Large intestine (tissue), 12 donors: ENCODE measurements around the gene MACC1. TPM values are rescaled to one million over a fixed set of nuclear protein-coding genes. Genes with fewer than 3 reads are reported as not detected.

Experiments used
- DNase-seq, 2 donors: peaks; one replicate each; pipeline versions ENCODE4 v3.0.0 to v3.0.0-alpha.2; 2013
- H3K27ac ChIP-seq: one replicate; pipeline ENCODE4 v1.5.1; 2013; ENCODE audit warnings: low read length
- H3K27me3 ChIP-seq: 2 replicates; pipeline ENCODE4 v1.6.1; 2013; ENCODE audit warnings: low read length; ENCODE audit not compliant: control insufficient read depth, insufficient read depth
- H3K36me3 ChIP-seq: 2 replicates; pipeline ENCODE4 v1.6.1; 2013; ENCODE audit warnings: low read length; ENCODE audit not compliant: control insufficient read depth, insufficient read depth
- H3K4me1 ChIP-seq: one replicate; pipeline ENCODE4 v1.6.1; 2013; ENCODE audit warnings: low read length; ENCODE audit not compliant: control insufficient read depth, insufficient read depth
- H3K4me3 ChIP-seq: one replicate; pipeline ENCODE4 v1.5.1; 2013; ENCODE audit warnings: low read length
- H3K9me3 ChIP-seq: one replicate; pipeline ENCODE4 v1.6.1; 2013; ENCODE audit warnings: mild to moderate bottlenecking, low read depth, low read length, moderate library complexity; ENCODE audit not compliant: control insufficient read depth
- WGBS: methylation state at CpG from one replicate; pipeline ENCODE4 v1.1.5; 2013; ENCODE audit warnings: low lambda C conversion rate; ENCODE audit not compliant: insufficient coverage; 5-methylcytosine and 5-hydroxymethylcytosine counted together
- long read RNA-seq, 11 donors: transcript quantifications; one replicate each; lab custom pipeline, GENCODE V29; 2026
- polyA plus RNA-seq: library from polyadenylated mRNA; unstranded; fragments of 120-200 nt; gene quantifications from one replicate; pipeline ENCODE4 v1.2.1, GENCODE V29; 2013

The MACC1 gene
- polyA plus RNA-seq = 50.2 TPM
- long read RNA-seq, donor 1 = 0 reads
- long read RNA-seq, donor 2, partial matches to known transcripts = 0 of 2 reads
- long read RNA-seq, donor 2, other reads (novel, unspliced or antisense) = 0 of 2 reads
- long read RNA-seq, donor 3, partial matches to known transcripts = 16 of 18 reads
- long read RNA-seq, donor 3, other reads (novel, unspliced or antisense) = 0 of 18 reads
- long read RNA-seq, donor 4, partial matches to known transcripts = 0 of 1 reads
- long read RNA-seq, donor 4, other reads (novel, unspliced or antisense) = 0 of 1 reads
- long read RNA-seq, donor 5 = 0 reads
- long read RNA-seq, donor 6, partial matches to known transcripts = 0 of 1 reads
- long read RNA-seq, donor 6, other reads (novel, unspliced or antisense) = 0 of 1 reads
- long read RNA-seq, donor 7 = 0 reads
- long read RNA-seq, donor 8 = 0 reads
- long read RNA-seq, donor 9, partial matches to known transcripts = 0 of 1 reads
- long read RNA-seq, donor 9, other reads (novel, unspliced or antisense) = 0 of 1 reads
- long read RNA-seq, donor 10, partial matches to known transcripts = 7 of 8 reads
- long read RNA-seq, donor 10, other reads (novel, unspliced or antisense) = 0 of 8 reads
- long read RNA-seq, donor 11 = 0 reads

GRCh38 chr7:20217193-20217948 is at the start of gene MACC1:
MACC1 (minus strand) TSS chr7:20217384; CDS start chr7:20161862, 55,522 bp downstream.
- peak; percentile 96 to 99 for DNase-seq
- Histone ChIP-seq H3K4me3 (peak within 1 kb of the TSS; percentile 63), H3K9me3 (peaks cover 2% of the 10 kb centered on the region), H3K27me3 (no peaks in the 10 kb centered on the region), H3K36me3 (peaks cover 5% of the 10 kb centered on the region), H3K27ac (peak within 1 kb of the TSS; percentile 96), H3K4me1 (peaks cover 25% of the 10 kb centered on the region)
- WGBS = no CpG with 5 or more reads among the region's 6 CpGs

DNA sequence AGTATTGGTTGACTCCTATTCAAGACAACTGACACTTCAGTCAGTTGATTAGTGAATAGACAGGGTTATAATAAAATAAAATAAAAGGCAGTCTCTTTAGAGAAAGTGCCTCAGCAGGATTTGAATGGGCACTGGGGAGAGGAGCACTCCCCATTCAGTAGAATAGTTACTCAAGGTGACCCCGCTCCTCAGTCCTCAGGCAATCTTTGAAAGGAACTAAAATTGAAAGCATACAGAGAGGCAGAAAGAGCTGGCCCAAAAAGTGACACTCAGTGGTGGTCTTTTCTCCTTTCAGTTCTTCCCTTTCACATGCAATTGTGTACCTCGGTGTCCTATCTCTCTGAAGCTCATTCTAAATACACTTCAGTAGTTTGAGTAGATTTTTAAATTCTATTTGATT is 47.4 kb upstream of the MACC1 start:
- Histone ChIP-seq H3K27me3 (no peaks in the 10 kb centered on the region), H3K4me1 (no peaks in the 10 kb centered on the region), H3K9me3 (no peaks in the 10 kb centered on the region), H3K4me3 (no peak overlapping the region), H3K36me3 (no peaks in the 10 kb centered on the region), H3K27ac (no peak overlapping the region)
- WGBS = no CpG with 5 or more reads among the region's 2 CpGs
- DNase-seq = no peak

- Histone ChIP-seq H3K9me3 (no peaks in the 10 kb centered on the region), H3K36me3 (no peaks in the 10 kb centered on the region), H3K27me3 (no peaks in the 10 kb centered on the region), H3K4me1 (no peaks in the 10 kb centered on the region), H3K4me3 (no peak overlapping the region), H3K27ac (no peak overlapping the region)
- DNase-seq = no peak
- WGBS = no CpG with 5 or more reads among the region's 1 CpG
Observed at GRCh38 chr7:20260223-20260622, 43.0 kb upstream of the MACC1 start.

DNA sequence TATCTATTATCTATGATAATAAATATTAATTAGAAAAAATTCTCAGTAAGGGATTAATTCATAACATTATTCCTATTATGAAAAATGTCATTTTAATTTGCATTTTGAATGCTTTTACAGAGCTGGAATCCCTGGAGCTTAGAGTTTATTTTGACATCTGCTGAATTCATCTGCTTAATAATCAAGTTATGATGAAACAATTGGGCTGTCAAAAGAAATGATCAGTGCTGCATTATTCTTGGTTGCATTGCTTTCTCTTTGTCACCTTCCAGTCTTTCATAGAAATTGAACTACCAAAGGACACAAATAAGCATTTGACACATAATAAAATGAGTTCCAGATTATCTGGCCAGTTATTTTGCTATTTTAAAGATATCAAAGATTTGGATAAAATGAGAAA is 40.0 kb upstream of the MACC1 start:
- no peak overlapping the region for H3K4me3 ChIP-seq
- no peak for DNase-seq
- no peaks in the 10 kb centered on the region for H3K4me1 ChIP-seq
- no peak overlapping the region for H3K27ac ChIP-seq
- no peaks in the 10 kb centered on the region for H3K36me3 ChIP-seq
- H3K27me3 ChIP-seq = no peaks in the 10 kb centered on the region
- H3K9me3 ChIP-seq = no peaks in the 10 kb centered on the region

- no CpG with 5 or more reads among the region's 1 CpG for WGBS
Observed at GRCh38 chr7:20249920-20250319, 32.7 kb upstream of the MACC1 start.

DNA sequence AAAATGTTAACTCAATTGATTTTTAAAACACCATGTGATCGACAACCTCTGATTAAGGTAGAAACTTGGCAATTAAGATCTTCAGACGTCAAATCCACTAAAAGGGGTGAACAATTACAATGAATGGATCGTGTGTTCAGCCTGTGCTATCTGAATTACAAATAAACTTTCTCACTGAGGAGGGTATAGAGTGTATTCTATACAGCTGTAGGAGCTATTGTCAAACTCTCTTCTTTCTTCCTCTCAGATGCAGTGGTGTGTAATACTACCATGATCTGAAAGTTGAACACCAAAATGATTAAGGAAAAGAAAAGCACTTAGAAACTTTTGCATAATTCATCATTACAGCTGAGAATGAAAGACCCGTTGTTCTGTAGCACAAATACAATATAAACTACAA is 32.2 kb upstream of the MACC1 start:
- no peaks in the 10 kb centered on the region for H3K36me3 ChIP-seq
- H3K27ac ChIP-seq = no peak overlapping the region
- H3K27me3 ChIP-seq = no peaks in the 10 kb centered on the region
- H3K4me3 ChIP-seq = no peak overlapping the region
- 78% methylated on average over 4 of the region's 4 CpGs for WGBS
- H3K9me3 ChIP-seq = no peaks in the 10 kb centered on the region
- H3K4me1 ChIP-seq = no peaks in the 10 kb centered on the region
- DNase-seq = no peak

More at GRCh38 chr7:20249920-20250319, 32.7 kb upstream of the MACC1 start:
- DNase-seq = no peak
- Histone ChIP-seq H3K27me3 (no peaks in the 10 kb centered on the region), H3K27ac (no peak overlapping the region), H3K9me3 (no peaks in the 10 kb centered on the region), H3K36me3 (no peaks in the 10 kb centered on the region), H3K4me3 (no peak overlapping the region), H3K4me1 (no peaks in the 10 kb centered on the region)

DNA sequence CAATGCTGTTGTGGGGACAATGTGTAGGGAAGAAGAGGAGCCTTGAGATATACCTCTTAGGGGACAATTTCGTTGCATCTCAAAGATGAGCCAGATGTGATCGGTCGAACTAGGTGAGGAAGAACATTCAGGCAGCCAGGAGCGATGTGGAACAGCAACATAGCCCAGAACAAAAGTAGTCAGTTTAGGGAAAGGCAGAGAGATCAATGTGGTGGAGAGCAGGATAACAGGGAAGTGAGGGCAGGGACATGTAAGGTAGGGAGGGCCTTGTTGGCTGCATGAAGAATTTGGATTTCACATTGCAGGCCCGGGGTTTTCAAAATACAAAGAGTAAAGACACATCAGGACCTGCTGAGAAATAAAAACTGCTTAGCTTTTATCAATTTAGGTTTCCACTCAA is 29.1 kb upstream of the MACC1 start:
- no peak overlapping the region for H3K4me3 ChIP-seq
- WGBS = 100% methylated on average over 4 of the region's 5 CpGs
- no peak overlapping the region for H3K27ac ChIP-seq

GRCh38 chr7:20244334-20245120 is 27.3 kb upstream of the MACC1 start:
- Histone ChIP-seq H3K27ac (no peak overlapping the region), H3K9me3 (no peaks in the 10 kb centered on the region), H3K4me3 (no peak overlapping the region), H3K36me3 (no peaks in the 10 kb centered on the region), H3K27me3 (no peaks in the 10 kb centered on the region), H3K4me1 (no peaks in the 10 kb centered on the region)
- DNase-seq = no peak
- WGBS = 71% methylated on average over 2 of the region's 3 CpGs

More for the DNA sequence above, 29.1 kb upstream of the MACC1 start:
- no peaks in the 10 kb centered on the region for H3K4me1 ChIP-seq
- H3K36me3 ChIP-seq = no peaks in the 10 kb centered on the region
- no peak for DNase-seq
- no peaks in the 10 kb centered on the region for H3K9me3 ChIP-seq
- no peaks in the 10 kb centered on the region for H3K27me3 ChIP-seq

DNA sequence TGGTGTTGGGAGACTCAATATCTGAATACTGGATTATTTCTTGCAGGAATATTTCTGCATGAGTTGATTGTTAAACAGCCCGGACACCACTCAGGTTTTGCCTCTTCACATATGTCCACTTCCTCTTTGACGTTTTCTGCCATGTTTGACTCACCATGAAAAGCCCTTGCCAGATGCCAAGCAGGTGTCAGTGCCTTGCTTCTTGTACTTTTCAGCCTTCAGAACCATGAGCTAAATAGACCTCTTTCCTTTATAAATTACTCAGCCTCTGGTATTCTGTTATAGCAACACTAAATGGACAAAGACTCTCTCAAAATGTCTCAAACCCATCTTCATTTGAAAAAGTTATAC is 24.7 kb upstream of the MACC1 start:
- Histone ChIP-seq H3K4me3 (no peak overlapping the region), H3K27ac (no peak overlapping the region), H3K36me3 (no peaks in the 10 kb centered on the region), H3K27me3 (no peaks in the 10 kb centered on the region), H3K4me1 (no peaks in the 10 kb centered on the region), H3K9me3 (no peaks in the 10 kb centered on the region)
- DNase-seq = no peak
- WGBS = no CpG with 5 or more reads among the region's 2 CpGs
